Eye (tissue), 1 donor: ENCODE results near the gene ANAPC2.
"Not testable (repeated sequence)": the region's sequence is repeated elsewhere in the genome, so short reads cannot be mapped to it uniquely, and the experiment has no call there.

Experiments used
- DNase-seq: peaks from one replicate; pipeline ENCODE4 v3.0.0-alpha.2; 2015

ANAPC2 gene

DNA sequence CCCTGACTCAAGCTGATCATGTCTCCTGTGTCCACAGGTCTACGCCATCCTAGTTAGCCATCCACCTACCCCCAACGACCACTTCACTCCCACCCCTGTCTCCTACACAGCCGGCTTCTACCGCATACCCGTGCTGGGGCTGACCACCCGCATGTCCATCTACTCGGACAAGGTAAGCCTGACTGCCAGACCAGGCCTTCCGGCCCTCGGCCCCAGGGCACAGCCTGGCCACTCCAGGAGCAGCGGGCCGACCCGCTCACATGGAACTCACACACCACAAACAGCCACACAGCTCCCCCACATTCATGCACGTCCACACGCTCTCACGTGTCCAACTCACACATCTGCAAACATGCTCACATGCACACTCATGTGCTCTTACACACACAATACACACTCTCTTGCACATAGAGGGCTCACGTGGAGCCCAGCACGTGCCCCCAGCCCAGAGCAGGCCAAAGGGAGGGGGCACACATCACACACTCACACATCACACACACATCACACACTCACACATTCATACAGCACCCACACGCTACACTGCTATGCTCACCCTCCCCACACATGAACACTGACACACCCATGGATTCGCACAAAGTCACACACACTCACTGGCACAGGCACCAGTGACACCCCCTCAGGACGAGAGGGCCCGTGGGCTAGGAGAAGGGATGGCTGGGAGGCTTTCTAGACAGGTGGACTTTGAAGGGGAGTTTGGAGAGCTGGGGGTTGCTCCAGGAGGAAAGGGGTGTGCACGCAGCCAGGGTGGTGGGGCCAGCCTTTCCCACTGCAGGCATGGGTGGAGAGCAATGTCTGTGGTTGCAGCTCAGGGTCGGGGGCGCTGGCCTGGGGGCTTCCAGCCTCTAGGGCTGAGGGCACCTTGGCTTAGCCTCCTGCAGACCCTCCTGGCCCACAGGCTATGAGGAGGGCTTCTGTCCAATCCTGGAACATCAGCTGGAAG, 46.1 kb downstream of the ANAPC2 start:
- no peak for DNase-seq

- DNase-seq, result no peak
Measured at GRCh38 chr9:137141050-137141810, 47.1 kb downstream of the ANAPC2 start.

DNA sequence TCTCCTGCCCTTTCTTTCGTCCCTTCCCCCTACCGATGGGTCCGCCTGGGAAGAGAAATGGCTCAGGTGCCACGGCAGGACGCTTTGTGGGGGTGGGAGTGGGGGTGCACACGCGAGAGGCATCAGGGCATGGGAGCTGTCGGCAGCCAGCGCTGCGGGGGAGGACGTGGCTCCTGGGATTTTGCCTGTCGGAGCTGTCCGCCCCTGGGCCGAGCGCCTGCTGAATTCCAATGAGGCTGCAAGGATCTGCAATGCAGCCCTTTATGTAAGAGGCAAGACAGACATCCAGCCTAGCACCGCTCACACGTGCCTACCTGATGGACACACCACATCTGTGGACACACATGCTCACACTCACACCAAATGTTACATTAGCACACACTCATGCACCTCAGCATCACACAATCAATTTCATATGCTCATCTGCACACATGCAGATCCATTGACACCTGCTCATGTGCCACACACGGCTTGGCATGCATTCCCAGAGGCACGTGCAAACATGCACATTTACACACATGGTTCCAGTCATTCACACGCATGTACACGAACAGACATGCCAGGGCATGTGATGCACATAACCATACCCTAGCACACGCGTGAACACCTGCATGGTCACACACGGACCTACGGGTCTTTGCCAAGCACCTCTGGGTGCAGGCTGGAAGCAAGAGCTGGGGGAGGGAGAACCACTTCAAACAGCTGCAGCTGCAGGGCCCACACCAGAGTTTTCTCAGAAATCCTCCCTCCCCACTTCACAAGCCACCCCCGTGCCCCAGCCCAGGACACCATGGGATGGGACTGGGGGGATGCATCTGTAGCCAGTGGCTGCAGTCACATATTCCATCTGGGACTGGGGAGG, 48.0 kb downstream of the ANAPC2 start:
- DNase-seq, result no peak

DNA sequence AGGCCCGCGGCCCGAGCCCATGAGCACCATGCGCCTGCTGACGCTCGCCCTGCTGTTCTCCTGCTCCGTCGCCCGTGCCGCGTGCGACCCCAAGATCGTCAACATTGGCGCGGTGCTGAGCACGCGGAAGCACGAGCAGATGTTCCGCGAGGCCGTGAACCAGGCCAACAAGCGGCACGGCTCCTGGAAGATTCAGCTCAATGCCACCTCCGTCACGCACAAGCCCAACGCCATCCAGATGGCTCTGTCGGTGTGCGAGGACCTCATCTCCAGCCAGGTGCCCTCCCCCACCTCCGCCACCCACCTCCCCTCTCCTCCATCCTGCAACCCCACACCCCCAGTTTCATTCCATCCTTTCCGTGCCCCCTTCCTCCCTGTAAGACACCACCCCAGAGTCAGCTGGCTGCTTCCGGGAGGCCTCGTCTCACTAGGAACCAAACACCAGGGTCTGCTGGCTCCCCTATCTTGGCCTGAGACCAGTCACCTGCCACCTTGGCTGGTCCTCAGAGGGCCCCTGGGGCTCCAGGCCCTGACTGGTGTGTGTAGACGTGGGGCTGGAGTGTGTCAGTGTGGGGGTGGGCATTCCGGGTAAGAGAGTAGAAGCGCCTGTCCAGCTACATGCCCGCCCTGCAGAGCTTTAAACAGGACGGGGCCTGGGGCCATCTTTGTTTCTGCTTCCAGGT, 48.8 kb downstream of the ANAPC2 start:
- no peak for DNase-seq

GRCh38 chr9:137138722-137139467, 49.5 kb downstream of the ANAPC2 start, which contains the start of gene GRIN1:
Gene GRIN1, plus strand, starts transcription at chr9:137139154. Its CDS starts 333 bp downstream, at chr9:137139487.
- DNase-seq, result peak; percentile 66

GRCh38 chr9:137138058-137138721, 50.2 kb downstream of the ANAPC2 start:
- peak; percentile 78 for DNase-seq

- no peak for DNase-seq
Measured at GRCh38 chr9:137136881-137137607, 51.3 kb downstream of the ANAPC2 start.

GRCh38 chr9:137136261-137136880, 52.0 kb downstream of the ANAPC2 start:
- no peak for DNase-seq

GRCh38 chr9:137135154-137135553, 53.2 kb downstream of the ANAPC2 start:
- not testable (repeated sequence) for DNase-seq

GRCh38 chr9:137134191-137134590, 54.2 kb downstream of the ANAPC2 start:
- no peak for DNase-seq

GRCh38 chr9:137130176-137130755, 58.1 kb downstream of the ANAPC2 start:
- DNase-seq, result no peak

GRCh38 chr9:137129456-137130175, 58.7 kb downstream of the ANAPC2 start:
- peak; percentile 95 for DNase-seq

GRCh38 chr9:137128862-137129455, 59.4 kb downstream of the ANAPC2 start:
- DNase-seq, result peak; percentile 37

GRCh38 chr9:137128158-137128861, 60.0 kb downstream of the ANAPC2 start:
- DNase-seq, result no peak

DNA sequence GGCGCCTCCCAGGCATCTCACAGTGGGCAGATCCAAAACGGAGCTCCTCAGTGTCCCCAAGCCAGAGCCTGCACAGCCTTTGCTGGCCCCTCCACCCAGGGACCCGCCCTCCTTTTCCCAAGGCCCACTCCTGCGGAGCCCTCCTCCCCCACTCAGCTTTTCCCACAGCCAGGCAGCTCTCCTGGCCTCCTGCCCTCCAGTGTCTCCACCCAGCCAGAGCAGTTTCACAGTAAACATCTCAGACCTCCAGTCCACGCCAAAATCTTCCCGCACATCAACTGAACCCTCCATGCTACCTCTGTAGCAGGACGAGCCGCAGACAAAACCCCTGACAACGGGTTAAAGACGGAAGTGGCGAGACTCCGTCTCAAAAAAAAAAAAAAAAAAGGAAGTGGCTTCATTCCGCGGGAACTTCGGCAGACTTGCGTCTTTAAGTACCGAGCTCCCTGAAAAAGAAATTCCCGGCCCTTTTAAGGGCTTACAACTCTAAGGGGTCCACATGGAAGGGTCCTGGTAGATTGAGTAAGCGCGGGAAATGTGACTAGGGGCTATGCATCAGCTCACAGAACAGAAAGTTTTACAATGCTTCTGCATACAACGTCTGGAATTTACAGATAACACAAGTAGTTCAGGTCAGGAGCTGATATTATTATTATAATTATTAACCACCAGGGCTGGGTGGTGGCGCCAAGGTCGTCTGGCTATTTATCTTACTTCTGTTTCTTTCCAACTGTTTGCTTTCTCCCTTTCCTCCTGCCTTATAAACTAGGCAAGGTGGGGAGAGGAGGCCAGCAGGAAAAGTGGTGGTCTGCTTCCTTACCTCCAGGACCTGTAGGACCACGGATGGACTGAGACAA, 60.8 kb downstream of the ANAPC2 start:
- DNase-seq, result no peak

GRCh38 chr9:137126786-137127185, 61.6 kb downstream of the ANAPC2 start:
- DNase-seq, result no peak
